ENCODE data around the gene KPRP.

KPRP gene

GRCh38 chr1:152783095-152783494, 25.3 kb downstream of the KPRP start:
- no peaks in the 10 kb centered on the region for H3K4me1 ChIP-seq (ENCODE audit: control insufficient read depth, insufficient read depth, low read depth, low read length)
- H3K14ac ChIP-seq (ENCODE audit: low read length in 2 of 2): no peak overlapping the region
- H3K9ac ChIP-seq (ENCODE audit: low read length): no peak overlapping the region
- H3K4me2 ChIP-seq (ENCODE audit: low read length, poor library complexity, severe bottlenecking): no peak overlapping the region
- H4K91ac ChIP-seq (ENCODE audit: low read length): no peak overlapping the region
- H2BK120ac ChIP-seq (ENCODE audit: low read depth, low read length): no peak overlapping the region
- no peak overlapping the region for H3K4me3 ChIP-seq (ENCODE audit: insufficient read depth in 1 of 2, low read depth in 1 of 2, low read length in 2 of 2)
- no peak overlapping the region for H4K8ac ChIP-seq (ENCODE audit: low read length)
- H2BK5ac ChIP-seq (ENCODE audit: low read depth, low read length, poor library complexity, severe bottlenecking): no peak overlapping the region
- H2BK12ac ChIP-seq (ENCODE audit: low read length in 2 of 2): no peak overlapping the region
- WGBS: 58% methylated on average over 2 of the region's 2 CpGs
- no peak overlapping the region for H2AK5ac ChIP-seq (ENCODE audit: low read length, severe bottlenecking)
- no peaks in the 10 kb centered on the region for H3K79me1 ChIP-seq (replicated peaks; ENCODE audit: low read length, poor library complexity, severe bottlenecking)
- no peak overlapping the region for H2BK15ac ChIP-seq (ENCODE audit: low read depth, poor library complexity, severe bottlenecking)
- H3K27ac ChIP-seq (ENCODE audit: low read length, poor library complexity, severe bottlenecking): no peak overlapping the region
- no peaks in the 10 kb centered on the region for H3K36me3 ChIP-seq (ENCODE audit: control insufficient read depth in 1 of 2, insufficient read depth in 2 of 2, low read depth in 1 of 2, low read length in 2 of 2)
- H2AFZ ChIP-seq (ENCODE audit: low read depth, low read length): no peak overlapping the region
- no peak for DNase-seq
- no peaks in the 10 kb centered on the region for H3K9me3 ChIP-seq (ENCODE audit: control insufficient read depth, low read length)
- H3K23ac ChIP-seq (ENCODE audit: low read length in 2 of 2): no peak overlapping the region
- no peak overlapping the region for H3K18ac ChIP-seq (ENCODE audit: low read depth in 1 of 2, low read length in 2 of 2)
- no peak overlapping the region for H3K4ac ChIP-seq (ENCODE audit: low read depth in 1 of 2, low read length in 2 of 2)
- H3K27me3 ChIP-seq (ENCODE audit: control insufficient read depth in 1 of 2, insufficient read depth in 1 of 2, low read length in 2 of 2): no peaks in the 10 kb centered on the region

DNA sequence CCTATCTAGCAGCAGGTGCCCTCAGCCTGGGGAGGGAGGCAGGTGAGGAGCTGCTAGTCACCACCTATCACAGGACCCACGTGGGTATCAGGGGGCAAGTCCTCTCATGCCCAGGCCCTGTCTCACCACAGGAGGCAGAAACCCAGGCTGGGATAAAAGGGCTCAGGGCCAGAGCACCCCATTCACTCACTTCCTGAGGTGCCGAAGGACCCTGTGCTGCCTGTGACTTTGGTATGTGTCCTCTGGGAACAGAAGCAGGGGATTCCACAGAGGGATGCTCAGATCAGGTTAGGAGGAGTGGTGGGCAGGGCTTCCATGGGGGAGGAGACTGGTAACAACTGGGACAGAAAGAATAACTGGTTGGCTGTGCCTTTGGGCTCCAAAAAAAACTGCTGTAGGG, 28.3 kb downstream of the KPRP start, which contains the start of gene LCE1E:
TSS of gene LCE1E (plus strand) at position 181 of the 400 bp plus-strand sequence. CDS start 1,043 bp downstream, outside the sequence.
- WGBS: 38% methylated on average over 2 of the region's 2 CpGs
- DNase-seq: no peak
- Histone ChIP-seq H3K79me1 (replicated peaks; ENCODE audit: low read length, poor library complexity, severe bottlenecking) (no peaks in the 10 kb centered on the region), H3K4ac (ENCODE audit: low read depth in 1 of 2, low read length in 2 of 2) (no peak within 1 kb of the TSS), H3K4me2 (ENCODE audit: low read length, poor library complexity, severe bottlenecking) (no peak within 1 kb of the TSS), H3K23ac (ENCODE audit: low read length in 2 of 2) (no peak within 1 kb of the TSS), H4K8ac (ENCODE audit: low read length) (no peak within 1 kb of the TSS), H2BK15ac (ENCODE audit: low read depth, poor library complexity, severe bottlenecking) (no peak within 1 kb of the TSS), H2AFZ (ENCODE audit: low read depth, low read length) (no peak within 1 kb of the TSS), H2BK5ac (ENCODE audit: low read depth, low read length, poor library complexity, severe bottlenecking) (no peak within 1 kb of the TSS), H3K27ac (ENCODE audit: low read length, poor library complexity, severe bottlenecking) (no peak within 1 kb of the TSS), H3K36me3 (ENCODE audit: control insufficient read depth in 1 of 2, insufficient read depth in 2 of 2, low read depth in 1 of 2, low read length in 2 of 2) (no peaks in the 10 kb centered on the region), H3K4me1 (ENCODE audit: control insufficient read depth, insufficient read depth, low read depth, low read length) (no peaks in the 10 kb centered on the region), H3K4me3 (ENCODE audit: insufficient read depth in 1 of 2, low read depth in 1 of 2, low read length in 2 of 2) (no peak within 1 kb of the TSS), H4K91ac (ENCODE audit: low read length) (no peak within 1 kb of the TSS), H3K27me3 (ENCODE audit: control insufficient read depth in 1 of 2, insufficient read depth in 1 of 2, low read length in 2 of 2) (no peaks in the 10 kb centered on the region), H3K9me3 (ENCODE audit: control insufficient read depth, low read length) (no peaks in the 10 kb centered on the region), H2BK12ac (ENCODE audit: low read length in 2 of 2) (no peak within 1 kb of the TSS), H2BK120ac (ENCODE audit: low read depth, low read length) (no peak within 1 kb of the TSS), H2AK5ac (ENCODE audit: low read length, severe bottlenecking) (no peak within 1 kb of the TSS), H3K9ac (ENCODE audit: low read length) (no peak within 1 kb of the TSS), H3K18ac (ENCODE audit: low read depth in 1 of 2, low read length in 2 of 2) (no peak within 1 kb of the TSS), H3K14ac (ENCODE audit: low read length in 2 of 2) (no peak within 1 kb of the TSS)

GRCh38 chr1:152795686-152796085, 37.9 kb downstream of the KPRP start:
- Histone ChIP-seq H4K91ac (ENCODE audit: low read length) (no peak overlapping the region), H3K4me1 (ENCODE audit: control insufficient read depth, insufficient read depth, low read depth, low read length) (no peaks in the 10 kb centered on the region), H4K8ac (ENCODE audit: low read length) (no peak overlapping the region), H3K14ac (ENCODE audit: low read length in 2 of 2) (no peak overlapping the region), H3K27ac (ENCODE audit: low read length, poor library complexity, severe bottlenecking) (no peak overlapping the region), H3K79me1 (replicated peaks; ENCODE audit: low read length, poor library complexity, severe bottlenecking) (no peaks in the 10 kb centered on the region), H3K4me2 (ENCODE audit: low read length, poor library complexity, severe bottlenecking) (no peak overlapping the region), H2BK12ac (ENCODE audit: low read length in 2 of 2) (no peak overlapping the region), H3K23ac (ENCODE audit: low read length in 2 of 2) (no peak overlapping the region), H2BK15ac (ENCODE audit: low read depth, poor library complexity, severe bottlenecking) (no peak overlapping the region), H2BK120ac (ENCODE audit: low read depth, low read length) (no peak overlapping the region), H3K27me3 (ENCODE audit: control insufficient read depth in 1 of 2, insufficient read depth in 1 of 2, low read length in 2 of 2) (no peaks in the 10 kb centered on the region), H3K4me3 (ENCODE audit: insufficient read depth in 1 of 2, low read depth in 1 of 2, low read length in 2 of 2) (no peak overlapping the region), H3K4ac (ENCODE audit: low read depth in 1 of 2, low read length in 2 of 2) (no peak overlapping the region), H2BK5ac (ENCODE audit: low read depth, low read length, poor library complexity, severe bottlenecking) (no peak overlapping the region), H3K9ac (ENCODE audit: low read length) (no peak overlapping the region), H3K36me3 (ENCODE audit: control insufficient read depth in 1 of 2, insufficient read depth in 2 of 2, low read depth in 1 of 2, low read length in 2 of 2) (no peaks in the 10 kb centered on the region), H3K18ac (ENCODE audit: low read depth in 1 of 2, low read length in 2 of 2) (no peak overlapping the region), H2AFZ (ENCODE audit: low read depth, low read length) (no peak overlapping the region), H3K9me3 (ENCODE audit: control insufficient read depth, low read length) (no peaks in the 10 kb centered on the region), H2AK5ac (ENCODE audit: low read length, severe bottlenecking) (no peak overlapping the region)
- WGBS: 41% methylated on average over 4 of the region's 4 CpGs
- DNase-seq: no peak

DNA sequence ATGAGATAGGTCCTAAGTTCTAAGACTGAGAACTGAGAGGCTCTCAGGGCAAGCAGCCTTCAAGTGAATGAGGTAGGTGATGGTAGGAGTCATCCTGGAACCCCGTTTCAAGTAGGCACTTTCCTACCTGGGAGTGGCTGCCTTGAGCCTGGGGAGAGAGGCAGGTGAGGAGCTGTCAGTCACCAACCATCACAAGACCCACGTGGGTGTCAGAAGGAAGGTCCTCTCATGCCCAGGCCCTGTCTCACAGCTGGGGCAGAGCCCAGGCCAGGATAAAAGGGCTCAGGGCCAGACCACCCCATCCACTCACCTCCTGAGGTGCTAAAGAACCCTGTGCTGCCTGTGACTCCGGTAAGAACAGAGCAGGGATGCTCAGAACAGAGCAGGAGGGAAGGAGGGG, 38.6 kb downstream of the KPRP start, which contains the start of gene LCE1D:
TSS of gene LCE1D (plus strand) at position 301 of the 400 bp plus-strand sequence. CDS start 1,074 bp downstream, outside the sequence.
- no peak within 1 kb of the TSS for H2AFZ ChIP-seq (ENCODE audit: low read depth, low read length)
- H3K4ac ChIP-seq (ENCODE audit: low read depth in 1 of 2, low read length in 2 of 2): no peak within 1 kb of the TSS
- H3K9me3 ChIP-seq (ENCODE audit: control insufficient read depth, low read length): no peaks in the 10 kb centered on the region
- H3K23ac ChIP-seq (ENCODE audit: low read length in 2 of 2): no peak within 1 kb of the TSS
- no peak within 1 kb of the TSS for H3K9ac ChIP-seq (ENCODE audit: low read length)
- DNase-seq: no peak
- H3K4me1 ChIP-seq (ENCODE audit: control insufficient read depth, insufficient read depth, low read depth, low read length): no peaks in the 10 kb centered on the region
- H4K8ac ChIP-seq (ENCODE audit: low read length): no peak within 1 kb of the TSS
- no peak within 1 kb of the TSS for H3K27ac ChIP-seq (ENCODE audit: low read length, poor library complexity, severe bottlenecking)
- no peak within 1 kb of the TSS for H2BK5ac ChIP-seq (ENCODE audit: low read depth, low read length, poor library complexity, severe bottlenecking)
- no peak within 1 kb of the TSS for H3K18ac ChIP-seq (ENCODE audit: low read depth in 1 of 2, low read length in 2 of 2)
- H2BK15ac ChIP-seq (ENCODE audit: low read depth, poor library complexity, severe bottlenecking): no peak within 1 kb of the TSS
- no peak within 1 kb of the TSS for H3K4me2 ChIP-seq (ENCODE audit: low read length, poor library complexity, severe bottlenecking)
- no peaks in the 10 kb centered on the region for H3K36me3 ChIP-seq (ENCODE audit: control insufficient read depth in 1 of 2, insufficient read depth in 2 of 2, low read depth in 1 of 2, low read length in 2 of 2)
- H2BK12ac ChIP-seq (ENCODE audit: low read length in 2 of 2): no peak within 1 kb of the TSS
- no peak within 1 kb of the TSS for H3K14ac ChIP-seq (ENCODE audit: low read length in 2 of 2)
- no peaks in the 10 kb centered on the region for H3K79me1 ChIP-seq (replicated peaks; ENCODE audit: low read length, poor library complexity, severe bottlenecking)
- WGBS: 14% methylated on average over 1 of the region's 3 CpGs
- H3K27me3 ChIP-seq (ENCODE audit: control insufficient read depth in 1 of 2, insufficient read depth in 1 of 2, low read length in 2 of 2): no peaks in the 10 kb centered on the region
- H2BK120ac ChIP-seq (ENCODE audit: low read depth, low read length): no peak within 1 kb of the TSS
- no peak within 1 kb of the TSS for H2AK5ac ChIP-seq (ENCODE audit: low read length, severe bottlenecking)
- H3K4me3 ChIP-seq (ENCODE audit: insufficient read depth in 1 of 2, low read depth in 1 of 2, low read length in 2 of 2): no peak within 1 kb of the TSS
- H4K91ac ChIP-seq (ENCODE audit: low read length): no peak within 1 kb of the TSS

Data from mesenchymal stem cell (in vitro differentiated cells and primary cell).